ENCODE measurements around the gene PHF24.
"Not testable (repeated sequence)": the region's sequence is repeated elsewhere in the genome, so short reads cannot be mapped to it uniquely, and the experiment has no call there.

The PHF24 gene

GRCh38 chr9:34997379-34997781, 39.3 kb downstream of the PHF24 start:
- Histone ChIP-seq H3K4me1 (peaks cover 24 to 36% (median 31%) of the 10 kb centered on the region in 10 experiments), H3K36me3 (peaks cover 11 to 41% (median 22%) of the 10 kb centered on the region in 11 experiments; a peak in 20 of 22 replicates), H3K9me3 (replicated peaks in 1 of 11) (no peaks in the 10 kb centered on the region), H4K20me1 (peaks cover 0 to 15% (median 0%) of the 10 kb centered on the region in 11 experiments; a peak in 4 of 22 replicates), H3K4me3 (no peak overlapping the region), H3K27me3 (no peaks in the 10 kb centered on the region), H3K27ac (no peak overlapping the region), H3K9ac (no peak overlapping the region), H3K4me2 (no peak overlapping the region)
- TF ChIP-seq Cebpa-rat (IDR thresholded peaks at IDR 0.05), result no peak

DNA sequence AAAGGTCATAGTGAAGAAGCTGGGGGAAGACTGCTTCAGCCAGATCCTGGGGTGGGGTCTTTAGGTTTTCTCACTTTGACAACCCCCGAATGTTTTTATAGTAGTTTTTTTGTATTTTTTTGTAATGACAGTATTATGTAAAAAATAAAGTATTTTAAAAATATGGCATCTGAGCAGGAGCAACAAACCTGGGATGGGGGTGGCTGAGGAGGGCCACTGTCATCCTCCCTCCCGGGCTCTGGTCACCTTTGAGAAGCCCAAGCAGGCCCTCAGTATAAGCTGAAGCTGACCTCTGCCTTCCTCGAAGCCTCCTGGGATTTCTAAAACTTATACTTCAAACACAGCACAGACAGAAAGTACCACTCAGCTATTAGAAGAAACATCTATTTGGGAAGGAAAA, 40.2 kb downstream of the PHF24 start:
- no peaks in the 10 kb centered on the region for H3K27me3 ChIP-seq
- no peak overlapping the region for H3K4me3 ChIP-seq
- no peak overlapping the region for H3K4me2 ChIP-seq
- peaks cover 15 to 27% (median 22%) of the 10 kb centered on the region in 10 experiments for H3K4me1 ChIP-seq
- no peaks in the 10 kb centered on the region for H3K9me3 ChIP-seq (replicated peaks in 1 of 11)
- H3K9ac ChIP-seq, result no peak overlapping the region
- peaks cover 0 to 15% (median 0%) of the 10 kb centered on the region in 11 experiments; a peak in 4 of 22 replicates for H4K20me1 ChIP-seq
- H3K36me3 ChIP-seq, result peaks cover 11 to 41% (median 22%) of the 10 kb centered on the region in 11 experiments; a peak in 20 of 22 replicates
- TF ChIP-seq Cebpa-rat (IDR thresholded peaks at IDR 0.05), result no peak
- no peak overlapping the region for H3K27ac ChIP-seq

DNA sequence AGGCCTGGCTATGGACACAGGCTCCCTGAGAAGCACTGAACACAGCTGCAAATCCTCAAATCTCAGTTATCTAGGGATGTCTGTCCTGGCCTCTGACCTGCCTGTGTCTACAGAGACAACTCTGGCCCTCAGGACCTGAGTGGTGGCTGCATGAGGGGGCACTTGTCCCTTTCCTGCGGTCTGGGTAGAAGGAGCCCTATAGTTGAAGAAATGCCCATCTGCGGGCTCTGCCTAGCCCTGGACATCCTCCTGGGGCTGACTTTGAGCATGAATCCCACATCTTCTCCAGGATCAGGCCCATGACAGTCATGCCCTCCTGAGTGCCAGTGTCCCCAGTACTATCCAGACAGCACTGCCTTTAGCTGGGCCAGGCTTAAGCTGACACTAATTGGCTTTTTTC, 41.5 kb downstream of the PHF24 start:
- Histone ChIP-seq H3K9ac (no peak overlapping the region), H3K36me3 (peaks cover 11 to 41% (median 22%) of the 10 kb centered on the region in 11 experiments; a peak in 20 of 22 replicates), H3K27ac (no peak overlapping the region), H3K4me2 (no peak overlapping the region), H4K20me1 (peaks cover 0 to 9% (median 0%) of the 10 kb centered on the region in 11 experiments; a peak in 3 of 22 replicates), H3K9me3 (replicated peaks in 1 of 11) (no peaks in the 10 kb centered on the region), H3K4me1 (peaks cover 2 to 14% (median 9%) of the 10 kb centered on the region in 10 experiments; a peak in 16 of 20 replicates), H3K4me3 (no peak overlapping the region), H3K27me3 (no peaks in the 10 kb centered on the region)
- no peak for TF ChIP-seq Cebpa-rat (IDR thresholded peaks at IDR 0.05)

DNA sequence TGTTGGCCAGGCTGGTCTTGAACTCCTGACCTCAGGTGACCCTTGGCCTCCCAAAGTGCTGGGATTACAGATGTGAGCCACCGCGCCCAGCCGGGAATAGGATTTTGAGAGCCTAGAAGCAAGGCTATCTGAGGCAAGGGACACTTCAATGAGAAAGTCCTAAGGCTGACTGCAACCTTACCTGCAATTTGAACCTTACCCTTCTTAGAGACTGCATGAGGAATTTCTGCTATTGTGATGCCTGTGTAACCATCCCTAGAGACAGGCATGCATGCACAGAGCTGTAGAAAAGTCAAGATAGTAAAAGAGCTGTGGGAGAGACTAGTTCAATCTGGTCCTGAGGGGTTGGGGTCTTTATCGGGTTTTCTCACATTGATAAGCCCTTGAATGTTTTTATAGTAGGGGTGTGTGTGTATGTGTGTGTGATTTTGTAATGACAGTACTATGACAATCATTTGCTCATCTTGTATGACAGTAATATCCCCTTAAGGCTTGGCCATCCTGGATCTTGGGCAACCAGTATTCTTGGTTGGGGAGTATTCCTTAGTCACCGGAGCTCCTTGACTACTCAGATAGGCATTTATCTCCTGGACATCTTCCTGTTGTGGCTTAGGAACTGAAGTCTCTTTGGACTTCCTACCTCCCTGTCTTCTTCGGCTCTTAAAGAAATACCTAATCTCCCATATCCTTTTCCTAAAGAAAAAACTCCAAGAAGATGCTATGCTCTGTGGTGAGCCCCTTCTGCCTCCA, 42.6 kb downstream of the PHF24 start:
- Histone ChIP-seq H3K27me3 (no peaks in the 10 kb centered on the region), H3K27ac (no peak overlapping the region), H3K4me2 (no peak overlapping the region), H3K9ac (no peak overlapping the region), H3K9me3 (replicated peaks in 1 of 11) (no peaks in the 10 kb centered on the region), H3K4me1 (peaks cover 0 to 3% (median under 1%) of the 10 kb centered on the region in 10 experiments; a peak in 7 of 20 replicates), H3K36me3 (peaks cover 11 to 32% (median 22%) of the 10 kb centered on the region in 11 experiments; a peak in 20 of 22 replicates), H4K20me1 (peaks cover 0 to 9% (median 0%) of the 10 kb centered on the region in 11 experiments; a peak in 2 of 22 replicates), H3K4me3 (no peak overlapping the region)
- TF ChIP-seq Cebpa-rat (IDR thresholded peaks at IDR 0.05), result no peak

DNA sequence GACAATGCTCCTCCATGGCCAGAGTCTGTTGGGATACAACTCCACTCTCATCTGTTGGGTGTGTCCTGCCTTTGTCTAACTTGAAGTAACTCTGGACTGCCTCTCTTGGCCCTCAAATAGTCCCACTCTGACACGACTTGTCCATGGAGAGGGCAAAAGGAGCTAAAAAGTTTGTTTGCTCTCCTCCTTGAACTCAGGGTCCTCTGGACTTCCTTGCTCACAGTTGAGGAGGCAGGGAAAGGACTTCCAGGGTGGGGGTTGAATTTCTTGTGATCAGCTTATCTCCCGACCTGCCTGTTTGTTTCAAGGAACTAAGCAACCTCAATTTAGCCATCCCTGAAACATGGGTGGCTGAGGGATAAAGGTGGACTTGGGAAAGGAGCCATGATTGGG, 43.2 kb downstream of the PHF24 start:
- H3K4me1 ChIP-seq, result no peaks in the 10 kb centered on the region
- no peak overlapping the region for H3K27ac ChIP-seq
- no peaks in the 10 kb centered on the region for H3K9me3 ChIP-seq (replicated peaks in 1 of 11)
- no peak overlapping the region for H3K4me3 ChIP-seq
- no peaks in the 10 kb centered on the region for H3K27me3 ChIP-seq
- TF ChIP-seq Cebpa-rat (IDR thresholded peaks at IDR 0.05), result no peak
- H3K4me2 ChIP-seq, result no peak overlapping the region
- peaks cover 9 to 26% (median 17%) of the 10 kb centered on the region in 11 experiments; a peak in 19 of 22 replicates for H3K36me3 ChIP-seq
- no peak overlapping the region for H3K9ac ChIP-seq
- peaks cover 0 to 3% (median 0%) of the 10 kb centered on the region in 11 experiments; a peak in 2 of 22 replicates for H4K20me1 ChIP-seq

DNA sequence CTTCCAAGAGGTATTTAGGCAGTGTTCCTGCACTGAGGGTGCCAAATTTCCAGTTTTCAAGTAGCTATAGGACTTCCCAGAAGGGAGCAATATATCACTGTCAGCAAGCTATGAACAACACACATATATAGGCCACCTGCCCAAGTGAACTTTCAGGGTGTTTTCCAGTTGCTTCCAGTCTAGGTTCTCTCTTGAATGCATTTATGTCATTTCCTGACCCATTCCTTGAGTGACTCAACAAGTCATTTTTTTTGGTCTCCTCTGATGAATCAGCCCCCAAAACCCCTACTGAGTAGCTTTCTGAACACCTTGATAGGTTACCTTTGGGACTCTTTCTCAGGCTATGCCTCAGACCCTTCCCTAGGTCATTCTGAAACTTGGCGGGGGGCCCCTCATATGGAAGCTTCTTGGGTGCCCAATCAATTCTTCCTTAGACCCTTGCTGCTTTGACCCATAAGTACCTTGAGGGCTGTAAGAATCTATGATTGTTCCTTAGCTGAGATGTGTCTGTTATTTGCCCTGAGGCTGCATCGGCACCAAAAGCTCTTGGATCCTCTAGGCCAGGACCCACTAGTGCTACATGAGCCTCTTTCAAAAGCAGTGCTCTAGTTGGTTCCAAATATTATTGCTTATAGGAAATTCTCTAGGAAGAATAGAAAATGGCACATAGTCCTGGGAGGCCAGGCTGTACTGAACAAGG, 43.9 kb downstream of the PHF24 start:
- no peaks in the 10 kb centered on the region for H3K4me1 ChIP-seq

DNA sequence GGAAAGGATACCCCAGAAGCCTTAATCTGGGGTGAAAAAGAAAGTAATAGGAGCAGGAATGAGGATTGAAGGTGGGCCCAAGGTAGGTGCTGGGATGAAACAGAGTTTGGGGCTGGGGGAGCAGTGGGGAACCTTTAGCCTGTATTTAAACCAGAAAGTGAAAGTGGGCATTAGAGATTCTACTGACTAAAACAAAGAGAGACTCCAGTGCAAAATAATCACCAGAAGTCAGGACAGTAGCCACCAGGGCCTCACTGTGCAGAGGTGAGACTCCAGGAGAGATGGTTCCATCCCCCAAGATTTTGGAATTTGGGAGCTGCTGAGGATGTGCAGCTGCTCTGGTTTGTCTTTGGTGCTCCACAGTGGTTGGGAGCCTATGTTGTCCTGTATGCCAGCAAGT, 44.5 kb downstream of the PHF24 start:
- Histone ChIP-seq H3K27me3 (no peaks in the 10 kb centered on the region), H3K9me3 (replicated peaks in 1 of 11) (no peaks in the 10 kb centered on the region)

More for the DNA sequence above, 43.9 kb downstream of the PHF24 start:
- no peak overlapping the region for H3K4me2 ChIP-seq
- TF ChIP-seq Cebpa-rat (IDR thresholded peaks at IDR 0.05), result no peak
- H3K9ac ChIP-seq, result no peak overlapping the region
- no peak overlapping the region for H3K4me3 ChIP-seq
- no peaks in the 10 kb centered on the region for H3K27me3 ChIP-seq
- no peaks in the 10 kb centered on the region for H4K20me1 ChIP-seq
- peaks cover 2 to 20% (median 10%) of the 10 kb centered on the region in 11 experiments; a peak in 19 of 22 replicates for H3K36me3 ChIP-seq
- H3K9me3 ChIP-seq (replicated peaks in 1 of 11), result no peaks in the 10 kb centered on the region
- no peak overlapping the region for H3K27ac ChIP-seq

DNA sequence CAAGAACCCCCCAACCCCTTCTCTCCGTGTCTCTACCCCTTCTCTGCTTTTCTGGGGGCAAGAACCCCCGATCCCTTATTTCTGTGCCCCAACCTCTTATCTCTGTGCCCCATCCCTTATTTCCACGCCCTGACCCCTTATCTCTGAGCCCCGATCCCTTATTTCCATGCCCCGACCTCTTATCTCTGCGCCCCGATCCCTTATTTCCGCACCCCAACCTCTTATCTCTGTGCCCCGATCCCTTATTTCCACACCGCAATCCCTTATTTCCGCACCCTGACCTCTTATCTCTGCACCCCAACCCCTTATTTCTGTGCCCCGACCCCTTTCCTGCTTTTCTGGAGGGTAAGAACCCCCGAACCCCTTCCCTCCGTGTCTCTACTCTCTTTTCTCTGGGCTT, 46.2 kb downstream of the PHF24 start:
- not testable (repeated sequence) for H3K36me3 ChIP-seq; H3K9ac ChIP-seq; H3K27ac ChIP-seq; H3K4me3 ChIP-seq; H3K27me3 ChIP-seq; H3K9me3 ChIP-seq (replicated peaks in 1 of 11); H4K20me1 ChIP-seq; H3K4me2 ChIP-seq; H3K4me1 ChIP-seq

More for the DNA sequence above, 44.5 kb downstream of the PHF24 start:
- H3K4me3 ChIP-seq, result no peak overlapping the region
- no peak overlapping the region for H3K9ac ChIP-seq
- H4K20me1 ChIP-seq, result no peaks in the 10 kb centered on the region
- no peak for TF ChIP-seq Cebpa-rat (IDR thresholded peaks at IDR 0.05)
- no peaks in the 10 kb centered on the region for H3K4me1 ChIP-seq
- no peak overlapping the region for H3K27ac ChIP-seq
- no peak overlapping the region for H3K4me2 ChIP-seq
- peaks cover 0 to 13% (median 3%) of the 10 kb centered on the region in 11 experiments; a peak in 9 of 22 replicates for H3K36me3 ChIP-seq

- Histone ChIP-seq H3K27me3 (no peaks in the 10 kb centered on the region), H4K20me1 (no peaks in the 10 kb centered on the region), H3K36me3 (peaks cover 8 to 40% (median 20%) of the 10 kb centered on the region in 11 experiments; a peak in 18 of 22 replicates), H3K9ac (no peak overlapping the region), H3K4me1 (peaks cover 0 to 10% (median 6%) of the 10 kb centered on the region in 10 experiments; a peak in 10 of 20 replicates), H3K9me3 (replicated peaks in 1 of 11) (peaks cover 21 to 33% (median 29%) of the 10 kb centered on the region in 11 experiments), H3K27ac (no peak overlapping the region), H3K4me3 (no peak overlapping the region; a peak in 1 of 20 replicates), H3K4me2 (no peak overlapping the region)
- TF ChIP-seq Cebpa-rat (IDR thresholded peaks at IDR 0.05), result no peak
These were observed 52.4 kb downstream of the PHF24 start for GRCh38 chr9:35010351-35010958.
